ENCODE results near the gene IRGQ. TPM values are rescaled to one million over a fixed set of nuclear protein-coding genes. Genes with fewer than 3 reads are reported as not detected.

Gene IRGQ
- total RNA-seq, 1 experiment from 2014 or later: 63.5 TPM

DNA sequence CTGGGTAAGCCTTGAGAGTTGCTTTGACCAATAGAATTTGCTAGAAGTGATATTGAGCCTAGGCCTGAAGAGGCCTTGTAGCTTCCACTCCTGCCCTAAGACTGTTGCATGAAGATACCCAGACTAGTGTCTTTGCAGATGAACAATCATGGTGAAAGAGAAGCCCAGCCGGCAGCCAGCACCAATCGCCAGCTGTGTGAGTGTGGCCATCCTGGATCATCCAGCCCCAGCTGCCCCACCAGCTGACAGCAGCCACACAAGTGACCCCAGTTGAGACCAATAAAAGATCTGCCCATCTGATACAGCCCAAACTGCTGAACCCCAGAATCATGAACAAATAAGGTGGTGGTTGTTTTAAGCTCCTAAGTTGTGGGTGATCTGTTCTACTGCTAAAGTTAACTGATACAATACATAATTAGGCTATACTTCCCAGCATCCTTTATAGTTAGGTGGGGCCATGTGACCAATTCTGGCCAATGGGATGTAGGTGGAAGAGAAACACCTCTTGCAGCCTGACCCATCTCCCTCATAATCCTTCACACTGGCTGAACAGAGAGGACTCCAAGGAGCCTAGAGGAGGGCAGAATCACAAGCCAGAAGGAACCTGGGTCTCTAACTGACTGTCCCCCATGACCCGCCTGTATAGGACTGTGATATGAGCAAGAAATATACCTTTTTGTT is 32.9 kb upstream of the IRGQ start:
- in situ Hi-C loops (cut with HindIII; ENCODE audit: low sequenced_read_pairs): no loop called here
- no peak for DNase-seq (ENCODE audit: low spot score)

DNA sequence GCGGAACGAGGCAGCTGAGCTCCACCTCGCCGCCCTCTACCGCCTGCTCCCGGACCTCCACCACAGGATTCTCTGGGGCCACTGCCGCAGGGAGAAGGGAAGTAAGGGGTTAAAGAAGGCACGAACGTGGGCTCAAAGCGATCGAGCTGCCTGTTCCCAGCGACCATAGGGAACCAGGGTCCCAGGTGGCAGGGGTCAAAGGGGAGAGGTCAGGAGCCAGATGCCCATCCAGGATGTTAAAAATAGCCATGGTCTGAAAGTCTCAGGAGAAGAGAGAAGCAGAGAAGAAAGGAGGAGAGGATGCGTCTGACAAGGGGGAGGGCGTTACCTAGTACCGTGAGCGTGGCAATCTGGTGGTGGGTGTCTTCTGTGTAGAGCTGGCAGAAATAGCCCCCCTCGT is 30.9 kb upstream of the IRGQ start:
- in situ Hi-C loops (cut with HindIII; ENCODE audit: low sequenced_read_pairs): no loop called here
- no peak for DNase-seq (ENCODE audit: low spot score)

DNA sequence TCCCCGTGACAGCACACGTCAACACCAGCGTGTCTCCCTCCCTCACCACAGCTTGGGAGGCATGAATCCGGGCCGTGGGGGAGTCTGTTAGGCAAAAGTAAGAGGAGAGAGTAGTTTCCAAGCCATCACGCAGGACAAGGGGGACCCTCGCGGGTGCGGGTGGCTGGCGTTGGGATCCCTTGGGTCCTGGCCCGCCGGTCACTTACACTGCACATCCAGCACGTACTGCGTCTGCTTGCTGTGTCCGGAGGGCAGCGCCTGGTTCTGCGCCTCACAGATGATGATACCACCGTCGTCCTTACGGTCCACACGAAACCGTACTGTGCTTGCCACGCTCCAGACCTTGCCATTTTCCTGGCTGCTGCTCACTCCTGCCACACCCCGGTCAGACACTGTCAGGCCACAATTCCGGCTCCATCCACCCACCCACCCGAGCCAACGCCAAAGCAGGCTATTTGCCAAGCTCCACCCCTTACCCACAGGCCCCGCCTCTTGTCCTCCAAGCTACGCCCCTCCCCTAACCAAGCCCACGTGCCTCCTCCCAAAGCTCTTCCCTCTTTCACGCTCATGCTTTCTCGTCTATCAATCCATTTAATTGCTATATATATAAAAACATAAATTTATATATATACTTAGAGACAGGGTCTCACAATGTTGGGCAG is 30.1 kb upstream of the IRGQ start:
- DNase-seq (ENCODE audit: low spot score): peak; percentile 43
- in situ Hi-C loops (cut with HindIII; ENCODE audit: low sequenced_read_pairs): no loop called here

DNA sequence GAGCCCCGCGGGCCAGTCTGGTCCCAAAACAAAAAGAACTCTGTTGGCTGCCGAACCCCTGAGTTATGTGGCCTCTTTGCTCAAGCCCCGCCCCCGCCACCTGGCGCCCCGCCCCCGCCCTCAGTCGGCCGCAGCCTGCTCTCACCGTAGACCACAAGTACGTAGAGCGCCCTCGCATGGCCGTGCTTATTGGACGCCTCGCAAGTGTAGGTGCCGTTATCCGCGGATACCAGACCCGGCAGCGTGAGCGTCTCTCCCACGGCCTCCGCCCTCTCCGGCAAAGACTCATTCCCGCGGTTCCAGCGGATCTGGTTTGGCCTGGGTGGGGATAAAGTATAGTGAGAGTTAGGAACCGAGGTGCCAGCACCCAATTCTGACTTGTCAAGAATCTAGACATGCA is 29.0 kb upstream of the IRGQ start:
- DNase-seq (ENCODE audit: low spot score): no peak

DNA sequence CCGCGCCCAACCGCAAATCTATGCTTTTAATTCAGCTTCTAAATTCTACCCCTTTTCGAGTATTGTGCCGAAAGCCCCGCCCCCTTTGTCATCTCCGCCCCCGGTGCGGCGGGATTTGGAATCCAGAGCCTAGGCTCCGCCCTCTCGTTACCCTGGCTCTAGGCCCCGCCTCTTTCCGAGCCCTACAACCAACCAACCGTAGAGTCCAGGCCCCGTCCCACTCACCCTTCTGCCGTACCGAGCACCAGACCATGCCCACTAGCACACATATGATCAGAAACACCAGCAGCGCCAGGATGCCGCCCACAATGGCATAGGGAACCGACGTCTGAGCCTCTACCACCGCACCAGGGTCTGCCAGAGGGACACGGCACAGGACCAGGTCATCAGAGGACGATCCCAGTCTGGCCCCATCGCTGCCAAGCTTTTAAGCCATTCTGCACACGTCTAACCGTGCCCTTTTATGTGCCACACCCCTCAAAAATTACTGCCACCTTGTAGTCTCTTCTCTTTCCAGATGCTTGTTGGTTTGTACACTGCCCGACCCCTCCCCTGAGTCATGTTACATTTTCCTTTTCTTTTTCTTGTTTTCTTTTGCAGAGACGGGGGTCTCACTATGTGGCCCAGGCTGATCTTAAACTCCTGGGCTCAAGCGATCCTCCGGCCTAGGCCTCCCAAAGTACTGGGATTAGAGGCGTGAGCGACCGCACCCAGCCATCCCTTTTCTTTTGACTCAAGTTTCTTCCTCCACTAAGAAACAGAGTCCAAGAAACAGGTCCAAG is 28.1 kb upstream of the IRGQ start:
- DNase-seq (ENCODE audit: low spot score): no peak

More for the DNA sequence above, 29.0 kb upstream of the IRGQ start:
- in situ Hi-C loops (cut with HindIII; ENCODE audit: low sequenced_read_pairs): no loop called here

DNA sequence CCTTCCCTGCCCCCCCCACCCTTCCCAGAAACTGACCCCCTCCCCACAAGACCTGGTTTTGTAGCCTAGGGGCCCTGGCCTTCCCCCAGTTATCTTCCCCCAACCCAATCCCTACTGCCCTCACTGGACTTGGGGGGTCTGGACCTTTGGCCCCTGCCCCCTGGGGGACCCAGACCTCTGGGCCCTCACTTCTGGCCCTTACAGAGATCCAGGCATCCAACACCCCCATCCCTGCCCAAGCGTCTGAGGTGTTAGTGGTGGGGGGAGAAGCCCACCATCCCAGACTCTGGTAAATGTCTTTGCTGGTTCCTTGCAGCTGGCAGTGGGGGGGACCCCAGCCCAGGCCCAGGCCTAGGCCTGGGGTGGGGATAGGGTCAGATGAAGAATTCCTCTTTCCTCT is 27.0 kb upstream of the IRGQ start:
- DNase-seq (ENCODE audit: low spot score): no peak
- in situ Hi-C loops (cut with HindIII; ENCODE audit: low sequenced_read_pairs): no loop called here

More for the DNA sequence above, 28.1 kb upstream of the IRGQ start:
- in situ Hi-C loops (cut with HindIII; ENCODE audit: low sequenced_read_pairs): no loop called here

DNA sequence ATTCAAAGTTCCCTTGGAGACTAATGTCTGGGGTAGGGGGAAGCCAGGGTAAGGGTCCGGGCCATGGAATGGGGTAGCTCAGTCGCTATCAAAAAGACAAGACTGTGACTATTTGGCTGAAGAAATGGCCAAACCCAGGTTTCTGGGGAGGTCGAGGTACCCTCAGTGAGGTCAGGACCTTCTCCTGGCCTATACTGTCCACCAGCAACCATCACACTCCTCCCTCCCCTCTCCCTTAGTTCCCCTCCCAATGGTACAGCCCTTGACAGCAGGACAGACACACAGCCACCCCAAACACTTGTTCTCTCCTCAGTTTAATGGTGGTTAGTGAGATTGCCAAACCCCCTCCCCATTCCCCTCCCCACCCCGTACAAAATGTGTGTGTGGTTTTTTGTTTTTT is 26.1 kb upstream of the IRGQ start:
- no peak for DNase-seq (ENCODE audit: low spot score)
- in situ Hi-C loops (cut with HindIII; ENCODE audit: low sequenced_read_pairs): no loop called here

DNA sequence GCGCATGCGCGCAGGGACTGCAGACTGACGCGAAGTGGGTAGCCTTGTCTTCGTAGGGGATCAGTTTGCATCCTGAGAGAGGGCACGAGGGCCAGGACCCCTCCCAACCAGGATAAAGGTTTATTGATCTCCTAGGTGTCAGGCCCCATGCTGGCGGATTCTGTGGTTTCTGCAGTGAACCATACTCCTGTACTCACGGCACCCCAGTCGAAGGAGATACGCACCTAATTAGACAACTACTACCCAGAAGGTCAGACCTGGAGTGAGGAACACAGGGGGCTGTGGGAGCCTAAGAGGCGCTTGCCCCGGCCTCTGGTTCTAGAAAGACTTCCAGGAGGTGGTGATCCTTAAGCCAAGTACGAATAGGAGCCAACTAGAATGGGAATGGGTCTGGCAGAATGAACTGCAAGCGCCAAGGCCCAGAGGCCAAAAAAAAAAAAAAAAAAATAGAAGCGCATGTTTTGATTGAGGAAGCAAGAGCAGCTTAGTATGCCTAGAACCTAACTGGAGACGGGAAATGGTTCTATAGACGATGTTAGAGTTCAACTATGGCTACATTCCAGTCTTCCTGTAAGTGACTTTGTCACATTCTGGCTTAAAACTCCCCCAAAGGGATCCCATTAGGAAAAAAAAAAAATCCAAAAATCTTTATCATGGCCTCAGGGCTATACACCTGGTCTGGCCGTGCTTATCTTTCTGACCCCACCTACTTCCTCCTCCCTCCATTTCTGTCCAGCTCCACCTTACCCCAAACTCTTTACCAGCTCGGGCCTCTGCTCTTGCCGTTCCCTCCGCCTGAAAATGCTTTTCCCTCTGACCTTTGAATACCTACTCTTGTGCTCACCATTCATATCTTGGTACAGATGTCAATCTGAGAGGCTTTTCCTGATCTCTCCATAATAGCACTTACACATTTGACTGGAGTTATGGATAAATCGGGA is 24.4 kb upstream of the IRGQ start:
- no peak for DNase-seq (ENCODE audit: low spot score)
- in situ Hi-C loops (cut with HindIII; ENCODE audit: low sequenced_read_pairs): no loop called here

DNA sequence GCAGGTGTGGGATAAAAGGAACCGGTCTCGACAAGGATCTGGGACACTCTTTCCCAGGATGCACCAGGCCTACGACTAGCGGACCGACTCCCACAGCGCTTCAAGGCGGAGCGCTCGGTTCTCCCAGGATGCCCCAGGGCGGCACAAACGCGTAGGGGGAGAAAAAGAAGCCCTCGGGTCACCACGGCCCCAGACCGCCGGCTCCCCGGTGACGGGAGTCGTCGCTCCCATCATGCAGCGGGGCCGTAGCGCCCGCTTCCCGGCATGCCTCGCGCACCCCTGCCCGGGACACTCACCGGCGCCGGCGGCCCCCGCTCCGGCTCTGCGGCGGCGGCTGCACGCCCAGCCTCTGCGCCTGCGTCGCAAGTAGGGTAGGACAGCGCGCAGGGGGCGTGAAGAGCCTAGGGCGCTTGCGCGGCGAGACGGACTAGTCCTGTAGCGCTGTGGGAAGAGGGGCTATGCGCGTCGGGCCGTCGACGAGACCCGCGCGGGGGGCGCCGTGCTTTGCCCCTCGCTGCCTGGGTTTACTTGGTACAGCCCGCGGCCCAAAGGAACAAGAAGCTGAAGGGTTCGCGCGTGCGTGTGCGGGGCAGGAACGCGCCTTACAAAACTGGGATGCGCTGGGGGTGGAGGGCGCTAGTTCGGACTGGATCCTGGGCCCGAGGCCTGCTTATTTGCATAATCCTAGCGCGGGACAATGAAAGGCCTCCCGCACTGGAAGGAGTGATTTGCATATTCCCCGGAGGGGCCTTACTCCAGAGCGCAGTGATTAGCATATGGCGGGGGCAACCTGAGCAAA is 23.5 kb upstream of the IRGQ start, which contains the start of gene ZNF428:
Gene ZNF428 (minus strand): TSS at position 368 of the 799 bp plus-strand sequence. CDS start 5,325 bp downstream, outside the sequence.
- peak; percentile 95 for DNase-seq (ENCODE audit: low spot score)
- in situ Hi-C loops (cut with HindIII; ENCODE audit: low sequenced_read_pairs): no loop called here

DNA sequence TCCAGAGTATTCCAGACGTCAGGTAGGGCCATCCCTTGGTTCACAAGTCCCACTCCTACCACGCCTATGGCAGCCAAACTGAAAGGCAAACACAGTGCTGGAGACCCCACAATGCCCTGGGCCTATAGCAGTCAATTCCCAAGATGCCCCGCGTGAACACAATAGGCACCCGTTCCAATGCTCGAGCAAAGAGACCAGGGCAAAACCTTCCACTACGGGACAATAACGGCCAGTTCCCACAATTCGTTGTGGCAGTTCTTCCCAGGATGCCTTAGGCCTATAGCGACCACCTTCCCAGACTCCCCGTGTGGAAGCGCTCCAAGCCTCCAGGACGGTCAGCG is 23.0 kb upstream of the IRGQ start:
- DNase-seq (ENCODE audit: low spot score): no peak
- in situ Hi-C loops (cut with HindIII; ENCODE audit: low sequenced_read_pairs): no loop called here

DNA sequence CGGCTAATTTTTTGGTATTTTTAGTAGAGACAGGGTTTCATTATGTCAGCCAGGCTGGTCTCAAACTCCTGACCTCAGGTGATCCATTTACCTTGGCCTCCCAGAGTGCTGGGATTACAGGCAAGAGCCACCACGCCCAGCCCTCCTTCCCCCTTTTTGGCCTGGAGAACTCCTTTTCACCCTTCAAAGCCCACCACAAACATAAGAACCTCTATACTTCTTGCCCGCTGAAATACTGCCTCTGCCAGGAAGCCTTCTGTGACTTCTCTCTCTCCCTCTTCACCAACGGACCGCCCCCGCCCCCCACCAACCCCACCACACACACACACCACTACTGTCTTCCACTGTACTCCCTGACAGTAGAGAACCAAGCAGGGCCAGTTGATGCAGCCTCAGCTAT is 21.0 kb upstream of the IRGQ start:
- no peak for DNase-seq (ENCODE audit: low spot score)
- in situ Hi-C loops (cut with HindIII; ENCODE audit: low sequenced_read_pairs): no loop called here

DNA sequence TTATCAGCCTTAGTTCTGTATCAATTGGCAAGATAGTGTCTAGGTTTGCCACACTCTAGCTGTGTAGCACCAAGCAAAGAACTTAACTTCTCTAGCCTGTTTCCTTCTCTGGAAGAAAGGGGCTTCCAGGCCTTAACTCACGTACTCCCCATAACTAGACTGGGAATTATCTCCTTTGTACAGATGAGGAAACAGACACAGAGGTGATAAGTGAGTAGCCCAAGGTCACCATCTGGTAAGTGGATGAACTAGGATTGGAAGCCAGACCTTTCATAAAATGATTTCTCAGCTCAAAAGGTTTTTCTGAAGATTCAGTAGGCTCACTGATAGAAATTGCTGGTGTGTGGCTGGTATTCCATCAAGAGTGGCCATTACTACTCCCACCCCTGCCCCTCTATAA is 20.4 kb upstream of the IRGQ start:
- no peak for DNase-seq (ENCODE audit: low spot score)
- in situ Hi-C loops (cut with HindIII; ENCODE audit: low sequenced_read_pairs): no loop called here

DNA sequence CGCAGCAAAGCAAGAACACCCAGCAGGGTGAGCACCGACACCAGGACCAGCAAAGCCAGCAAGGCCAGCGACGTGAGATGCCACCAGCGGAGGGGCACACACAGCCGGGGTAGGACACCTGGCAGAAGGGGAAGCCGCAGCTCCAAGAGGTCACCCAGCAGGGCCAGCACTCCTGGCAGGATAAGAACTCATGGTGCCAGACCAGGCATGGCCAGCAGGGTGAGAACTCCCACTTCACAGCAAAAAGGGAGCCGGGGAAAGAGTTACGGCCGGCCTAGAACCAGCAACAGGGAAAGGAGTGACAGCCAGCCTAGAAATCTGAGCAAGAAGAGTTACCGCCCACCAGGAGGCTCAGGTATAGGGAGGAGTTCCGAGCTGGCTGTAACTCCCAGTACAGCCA is 16.4 kb upstream of the IRGQ start:
- in situ Hi-C loops (cut with HindIII; ENCODE audit: low sequenced_read_pairs): no loop called here
- DNase-seq (ENCODE audit: low spot score): no peak

DNA sequence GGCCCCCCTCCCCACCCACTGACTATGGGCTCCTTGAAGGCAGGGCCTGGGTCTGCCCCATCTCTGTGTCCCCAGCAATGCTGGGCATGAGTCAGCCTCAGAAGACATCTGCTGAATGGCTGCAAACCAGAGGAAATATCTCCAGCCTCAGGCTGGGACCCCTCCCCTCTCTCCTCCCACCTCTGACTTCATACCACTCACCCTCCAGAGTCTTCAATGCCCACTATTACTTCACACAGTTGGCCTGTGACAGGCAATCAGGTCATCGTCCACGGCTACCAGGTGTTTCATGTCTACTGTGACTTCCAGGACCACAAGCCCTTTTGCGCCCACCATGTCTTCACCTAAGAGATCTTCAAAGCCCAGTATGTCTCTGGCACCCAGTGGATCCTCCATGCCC is 15.9 kb upstream of the IRGQ start, which contains the start of gene SRRM5:
Gene SRRM5 (plus strand): TSS at position 301 of the 400 bp plus-strand sequence. CDS start 34 bp downstream, at position 335.
- in situ Hi-C loops (cut with HindIII; ENCODE audit: low sequenced_read_pairs): no loop called here
- no peak for DNase-seq (ENCODE audit: low spot score)

DNA sequence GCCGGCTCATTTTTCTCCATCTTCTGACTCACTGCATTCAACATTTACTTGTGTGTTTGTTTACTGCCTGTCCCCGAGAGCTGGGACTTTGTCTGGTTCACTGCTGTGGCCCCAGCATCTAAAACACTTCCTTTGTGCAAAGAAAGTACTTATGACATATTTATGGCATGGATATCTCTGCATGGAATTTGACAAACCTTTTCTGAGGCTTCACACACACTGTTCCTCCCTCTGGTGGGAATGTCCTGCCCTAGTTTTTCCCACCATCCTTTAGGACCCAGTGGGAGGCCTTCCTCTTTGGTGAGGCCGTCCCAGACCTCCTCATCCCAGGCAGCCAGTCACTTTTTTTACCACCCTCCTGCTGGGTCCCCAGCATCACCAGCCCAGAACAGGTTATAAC is 14.6 kb upstream of the IRGQ start:
- in situ Hi-C loops (cut with HindIII; ENCODE audit: low sequenced_read_pairs): no loop called here
- DNase-seq (ENCODE audit: low spot score): no peak

DNA sequence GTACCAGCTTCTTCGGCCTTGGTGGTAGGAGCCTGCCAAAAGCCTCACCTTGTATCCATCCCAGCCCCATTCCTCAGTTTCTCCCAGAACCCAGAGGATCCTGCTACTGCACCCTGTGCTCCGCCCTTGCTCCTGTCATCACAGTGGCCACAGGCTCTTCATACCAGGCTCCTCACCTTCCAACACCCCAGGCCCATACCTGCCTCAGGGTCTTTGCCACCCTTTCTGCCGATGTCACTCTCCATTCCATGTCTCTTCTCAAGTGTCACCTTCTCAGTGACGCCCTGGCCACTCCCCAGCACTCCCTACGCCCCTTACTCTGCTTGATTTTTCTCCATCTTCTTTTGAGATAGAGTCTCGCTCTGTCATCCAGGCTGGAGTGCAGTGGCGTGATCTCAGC is 13.9 kb upstream of the IRGQ start:
- DNase-seq (ENCODE audit: low spot score): no peak
- in situ Hi-C loops (cut with HindIII; ENCODE audit: low sequenced_read_pairs): no loop called here

DNA sequence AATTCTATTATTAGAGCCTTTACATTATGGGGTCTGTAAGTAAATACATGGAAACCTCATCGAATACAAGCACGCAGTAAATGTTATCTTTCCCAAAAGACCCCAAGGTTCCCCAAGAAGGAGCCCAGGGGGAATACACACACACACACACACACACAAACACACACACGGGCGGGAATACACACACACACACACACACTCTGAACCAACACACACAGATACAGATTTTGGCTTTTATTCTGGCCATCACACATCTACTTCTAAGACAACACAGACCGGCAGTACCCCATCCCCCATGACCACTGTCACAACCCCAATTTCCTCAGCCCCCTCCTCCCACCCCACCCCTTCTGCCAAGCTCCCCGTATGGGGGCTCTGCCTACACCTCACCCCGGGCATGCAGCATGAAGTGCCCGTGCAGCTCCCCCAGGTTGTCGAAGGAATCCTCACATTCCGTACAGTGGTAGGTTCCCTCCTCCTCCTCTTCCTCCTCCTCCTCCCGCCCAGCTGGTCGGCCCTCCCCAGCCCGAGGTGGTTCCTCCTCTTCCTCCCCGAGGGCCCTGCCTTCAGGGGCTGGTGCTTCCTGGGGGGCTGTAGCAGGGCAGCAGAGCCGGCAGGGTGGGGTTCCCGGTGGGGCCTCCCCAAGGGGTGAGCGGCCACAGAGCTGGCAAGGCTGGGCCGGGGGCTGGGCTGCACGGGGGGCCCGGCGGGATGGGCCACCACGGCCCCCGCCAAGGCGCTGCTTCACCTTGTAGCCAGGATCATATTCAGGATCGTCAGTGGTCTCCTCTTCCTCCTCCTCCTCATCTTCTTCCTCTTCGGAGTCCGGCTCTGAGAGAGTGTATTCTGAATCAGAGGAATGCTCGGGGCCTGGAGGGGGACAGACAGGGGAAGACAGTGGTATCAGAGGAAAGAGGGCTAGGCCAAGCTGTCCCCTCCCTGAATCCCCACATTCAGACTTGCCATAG is 11.6 kb upstream of the IRGQ start:
- in situ Hi-C loops (cut with HindIII; ENCODE audit: low sequenced_read_pairs): no loop called here
- DNase-seq (ENCODE audit: low spot score): no peak
